ENCODE data around the gene HMG20A.

DNA sequence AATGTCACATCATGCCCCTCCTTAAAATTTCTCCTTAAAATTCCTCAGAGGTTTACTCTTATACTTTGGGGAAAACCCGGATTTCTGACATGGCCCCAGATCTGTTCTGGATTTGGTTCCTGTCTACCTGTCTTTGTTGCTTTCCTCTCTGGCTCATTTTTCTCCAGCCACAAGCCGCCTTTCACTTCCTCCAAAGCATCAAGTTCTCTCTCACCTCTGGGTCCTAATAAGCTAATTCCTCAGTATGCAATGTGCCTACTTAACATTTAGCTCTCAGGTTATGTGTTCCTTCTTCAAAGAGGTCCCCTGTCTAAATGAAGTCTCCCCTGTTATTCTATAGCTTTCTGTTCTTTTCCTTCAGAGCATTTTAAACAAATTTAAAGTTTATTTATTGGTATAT lies 16.1 kb downstream of the HMG20A start:
- TF ChIP-seq POLR2A (IDR thresholded peaks at IDR 0.05) = no peak
- TF ChIP-seq, protein P1, sequence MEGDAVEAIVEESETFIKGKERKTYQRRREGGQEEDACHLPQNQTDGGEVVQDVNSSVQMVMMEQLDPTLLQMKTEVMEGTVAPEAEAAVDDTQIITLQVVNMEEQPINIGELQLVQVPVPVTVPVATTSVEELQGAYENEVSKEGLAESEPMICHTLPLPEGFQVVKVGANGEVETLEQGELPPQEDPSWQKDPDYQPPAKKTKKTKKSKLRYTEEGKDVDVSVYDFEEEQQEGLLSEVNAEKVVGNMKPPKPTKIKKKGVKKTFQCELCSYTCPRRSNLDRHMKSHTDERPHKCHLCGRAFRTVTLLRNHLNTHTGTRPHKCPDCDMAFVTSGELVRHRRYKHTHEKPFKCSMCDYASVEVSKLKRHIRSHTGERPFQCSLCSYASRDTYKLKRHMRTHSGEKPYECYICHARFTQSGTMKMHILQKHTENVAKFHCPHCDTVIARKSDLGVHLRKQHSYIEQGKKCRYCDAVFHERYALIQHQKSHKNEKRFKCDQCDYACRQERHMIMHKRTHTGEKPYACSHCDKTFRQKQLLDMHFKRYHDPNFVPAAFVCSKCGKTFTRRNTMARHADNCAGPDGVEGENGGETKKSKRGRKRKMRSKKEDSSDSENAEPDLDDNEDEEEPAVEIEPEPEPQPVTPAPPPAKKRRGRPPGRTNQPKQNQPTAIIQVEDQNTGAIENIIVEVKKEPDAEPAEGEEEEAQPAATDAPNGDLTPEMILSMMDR (IDR thresholded peaks at IDR 0.05) = no peak

All from prostate gland (tissue), 2 donors.